IMR-90 (cell line): ENCODE measurements around the gene TMEM184C. TPM values are rescaled to one million over a fixed set of nuclear protein-coding genes. Genes with fewer than 3 reads are reported as not detected.
A peak's percentile ranks its signal among the peaks of the same experiment; 100 is the strongest.

Experiments
- ATAC-seq: fragments of 200-7000 bp; cut with Tn5 transposase; 2 replicates; pipeline ENCODE4 v1.9.1; 2020; ENCODE audit warnings: low read depth, mild to moderate bottlenecking, moderate library complexity
- BruUV-seq: library from RNA; stranded (reverse); fragments of 400-500 nt; replicated peaks from 2 replicates; lab custom pipeline; 2021; lab: Mats Ljungman, UMichigan
- CTCF ChIA-PET: fragments of 300-600 bp; formaldehyde crosslinking; extraction: SDS; loops from one replicate; lab custom pipeline; 2021; ENCODE audit warnings: antibody characterized with exemption; lab: Yijun Ruan, JAX
- POLR2A ChIA-PET: fragments of 300-600 bp; sonication (Branson Sonifier 250); formaldehyde crosslinking; loops from one replicate; lab custom pipeline; 2022; ENCODE audit warnings: antibody characterized with exemption; ENCODE audit not compliant: unreplicated experiment; lab: Charles Lee
- DNase-seq: peaks from one replicate; pipeline ENCODE4 v3.0.0; 2013
- H2AFZ ChIP-seq: replicated peaks from 2 replicates; pipeline ENCODE3; 2013; ENCODE audit warnings: low read length, mild to moderate bottlenecking; ENCODE audit not compliant: poor library complexity
- H2AK5ac ChIP-seq: 2 replicates; pipeline ENCODE4 v1.6.1; 2013; ENCODE audit warnings: low read depth, low read length, inconsistent platforms
- H2AK9ac ChIP-seq: replicated peaks from 2 replicates; pipeline ENCODE3; 2013; ENCODE audit warnings: mild to moderate bottlenecking, low read depth, low read length, moderate library complexity; ENCODE audit not compliant: poor library complexity
- H2BK120ac ChIP-seq: 2 replicates; pipeline ENCODE4 v1.6.1; 2013; ENCODE audit warnings: low read depth, low read length, inconsistent platforms
- H2BK15ac ChIP-seq: 3 replicates; pipeline ENCODE4 v1.6.1; 2013; ENCODE audit warnings: low read depth, low read length, inconsistent platforms
- H2BK20ac ChIP-seq: 2 replicates; pipeline ENCODE4 v1.6.1; 2013; ENCODE audit warnings: low read depth, mild to moderate bottlenecking, inconsistent platforms, low read length, moderate library complexity
- H2BK5ac ChIP-seq: 2 replicates; pipeline ENCODE4 v1.6.1; 2013; ENCODE audit warnings: mild to moderate bottlenecking, low read depth, low read length, inconsistent platforms; ENCODE audit not compliant: poor library complexity, severe bottlenecking
- H3K14ac ChIP-seq: replicated peaks from 2 replicates; pipeline ENCODE4 v1.6.1; 2013; ENCODE audit warnings: low read depth, low read length, inconsistent platforms
- H3K18ac ChIP-seq: 2 replicates; pipeline ENCODE4 v1.6.1; 2013; ENCODE audit warnings: low read depth, low read length, control low read depth
- H3K23ac ChIP-seq: 2 replicates; pipeline ENCODE4 v1.6.1; 2013; ENCODE audit warnings: low read depth, low read length, inconsistent platforms
- H3K27ac ChIP-seq: 2 replicates; pipeline ENCODE4 v1.5.1; 2013; ENCODE audit warnings: mild to moderate bottlenecking, control low read depth, low read length; ENCODE audit not compliant: insufficient read depth
- H3K27me3 ChIP-seq: 2 replicates; pipeline ENCODE4 v1.6.1; 2013; ENCODE audit warnings: low read length; ENCODE audit not compliant: control insufficient read depth, insufficient read depth
- H3K36me3 ChIP-seq: 2 replicates; pipeline ENCODE4 v1.6.1; 2013; ENCODE audit warnings: low read length, mixed read lengths; ENCODE audit not compliant: control insufficient read depth, insufficient read depth
- H3K4ac ChIP-seq: 2 replicates; pipeline ENCODE4 v1.6.1; 2013; ENCODE audit warnings: low read depth, low read length, inconsistent platforms
- H3K4me1 ChIP-seq: 2 replicates; pipeline ENCODE4 v1.6.1; 2013; ENCODE audit warnings: low read length, mixed read lengths; ENCODE audit not compliant: control insufficient read depth, insufficient read depth
- H3K4me2 ChIP-seq: 2 replicates; pipeline ENCODE4 v1.6.1; 2013; ENCODE audit warnings: low read depth, mild to moderate bottlenecking, control low read depth, low read length, moderate library complexity
- H3K4me3 ChIP-seq: 2 replicates; pipeline ENCODE4 v1.5.1; 2013; ENCODE audit warnings: low read depth, mild to moderate bottlenecking, control low read depth, low read length, moderate library complexity; ENCODE audit not compliant: insufficient read depth
- H3K56ac ChIP-seq: 2 replicates; pipeline ENCODE4 v1.6.1; 2013; ENCODE audit warnings: low read length, inconsistent platforms; ENCODE audit not compliant: insufficient read depth; ENCODE audit errors: extremely low read depth
- H3K79me1 ChIP-seq, 2 experiments: 2 replicates each; pipeline ENCODE4 v1.6.1; 2013; ENCODE audit warnings: low read length in 2 of 2, inconsistent platforms in 1 of 2, low read depth in 1 of 2
- H3K9ac ChIP-seq: 2 replicates; pipeline ENCODE4 v1.6.1; 2013; ENCODE audit warnings: low read depth, low read length, control low read depth
- H3K9me1 ChIP-seq: 2 replicates; pipeline ENCODE4 v1.6.1; 2013; ENCODE audit warnings: low read length, inconsistent platforms; ENCODE audit not compliant: insufficient read depth
- H3K9me3 ChIP-seq: 2 replicates; pipeline ENCODE4 v1.6.1; 2013; ENCODE audit warnings: low read length; ENCODE audit not compliant: control insufficient read depth, insufficient read depth
- H4K20me1 ChIP-seq: 2 replicates; pipeline ENCODE4 v1.6.1; 2013; ENCODE audit warnings: low read length, inconsistent platforms; ENCODE audit not compliant: insufficient read depth
- H4K5ac ChIP-seq: 2 replicates; pipeline ENCODE4 v1.6.1; 2013; ENCODE audit warnings: mild to moderate bottlenecking, low read depth, low read length, control low read depth
- H4K8ac ChIP-seq, 2 experiments: 2 replicates each; pipeline ENCODE4 v1.6.1; 2013; ENCODE audit warnings: low read depth in 2 of 2, low read length in 2 of 2, control low read depth in 1 of 2, inconsistent platforms in 1 of 2
- H4K91ac ChIP-seq: 2 replicates; pipeline ENCODE4 v1.6.1; 2013; ENCODE audit warnings: low read depth, low read length, inconsistent platforms; ENCODE audit not compliant: insufficient read depth
- BHLHE40 ChIP-seq: fragments of 150-350 bp; IDR thresholded peaks from 2 replicates; pipeline ENCODE4 v1.6.1; 2016; ENCODE audit warnings: mild to moderate bottlenecking, low read depth, low read length
- FOS ChIP-seq: fragments of 150-350 bp; IDR thresholded peaks from 2 replicates; pipeline ENCODE4 v1.6.1; 2016; ENCODE audit warnings: low read depth, low read length
- MAFK ChIP-seq: IDR thresholded peaks from 2 replicates; pipeline ENCODE4 v1.6.1; 2012; ENCODE audit warnings: low read depth, low read length, improper control_type of control experiment
- MAZ ChIP-seq: IDR thresholded peaks from 2 replicates; pipeline ENCODE4 v1.6.1; 2012; ENCODE audit warnings: low read depth, mild to moderate bottlenecking, low read length, improper control_type of control experiment, moderate library complexity, borderline replicate concordance
- SMC3 ChIP-seq: fragments of 150-350 bp; IDR thresholded peaks from 2 replicates; pipeline ENCODE4 v1.6.1; 2016; ENCODE audit warnings: low read depth, mild to moderate bottlenecking, antibody characterized with exemption, low read length, moderate library complexity
- WGBS, 2 experiments: methylation state at CpG; one replicate each; pipeline versions ENCODE4 v1.1.5 to v1.1.7; 2013; ENCODE audit warnings: missing lambda C conversion rate in 2 of 2; ENCODE audit not compliant: insufficient read length in 1 of 2; ENCODE audit errors: extremely low coverage in 2 of 2; 5-methylcytosine and 5-hydroxymethylcytosine counted together
- dilution Hi-C: fragments of 300-500 bp; cut with HindIII; formaldehyde crosslinking; loops from one replicate; pipeline ENCODE4 v1.14.3; 2018; ENCODE audit warnings: low sequenced_read_pairs; ENCODE audit not compliant: unreplicated experiment
- in situ Hi-C: fragments of 300-500 bp; cut with MboI; formaldehyde crosslinking; loops from 3 replicates; pipeline ENCODE4 v1.14.3; 2019; ENCODE audit warnings: low sequenced_read_pairs, inconsistent platforms, mixed read lengths
- intact Hi-C: fragments of 100-400 bp; cut with micrococcal nuclease; formaldehyde crosslinking; loops from 2 replicates; pipeline ENCODE4 v1.10.0; 2022
- polyA plus RNA-seq, 3 experiments: library from polyadenylated mRNA; depleted of rRNA; stranded (reverse); fragments of >200 nt; gene quantifications; 2 replicates each; pipeline ENCODE4 v1.2.3, GENCODE V29; 2012; ENCODE audit warnings: low replicate concordance in 1 of 3
- total RNA-seq: library from RNA; depleted of rRNA; stranded (reverse); fragments of >200 nt; gene quantifications from 2 replicates; pipeline ENCODE4 v1.2.3, GENCODE V29; 2012

The TMEM184C gene
- total and polyA plus RNA-seq, 2 of the 4 experiments (the other 2 are of a cell fraction), result 17.4 to 67.6 TPM

GRCh38 chr4:147674073-147674472 lies 56.9 kb downstream of the TMEM184C start:
- POLR2A ChIA-PET, result interaction anchor here (0.9 kb wide), 1 partner anchor 10 kb away, joined by 18 read pairs; the partner anchor contains the start of gene PRMT9
- Histone ChIP-seq H4K20me1 (no peaks in the 10 kb centered on the region; the same call in 1 of the 2 replicates), H3K9ac (no peak overlapping the region), H4K91ac (no peak overlapping the region), H2AK5ac (no peak overlapping the region), H3K9me3 (no peaks in the 10 kb centered on the region), H2AK9ac (no peak overlapping the region), H4K8ac (no peak overlapping the region), H3K36me3 (peaks cover 9% of the 10 kb centered on the region), H3K9me1 (peaks cover 9% of the 10 kb centered on the region), H3K4ac (no peak overlapping the region), H2BK5ac (no peak overlapping the region), H3K4me2 (0 out of 2 replicates have a peak overlapping the region, but pooled peaks have one; percentile 14), H3K14ac (no peak overlapping the region), H3K18ac (no peak overlapping the region), H2BK120ac (no peak overlapping the region), H3K27ac (no peak overlapping the region), H2BK20ac (no peak overlapping the region), H4K5ac (no peak overlapping the region), H3K4me3 (no peak overlapping the region), H2AFZ (no peak overlapping the region), H3K79me1 (peaks cover 13 to 29% of the 10 kb centered on the region in 2 experiments), H3K56ac (no peak overlapping the region), H3K4me1 (peaks cover 10% of the 10 kb centered on the region), H3K27me3 (no peaks in the 10 kb centered on the region), H3K23ac (no peak overlapping the region; the same call in 1 of the 2 replicates), H2BK15ac (no peak overlapping the region)
- intact Hi-C loops, result no loop called here
- TF ChIP-seq BHLHE40 (no peak), SMC3 (no peak), FOS (peak; percentile 10; the same call in 1 of the 2 replicates), MAZ (no peak), MAFK (no peak)
- no CpG with 5 or more reads among the region's 4 CpGs for WGBS, 2 experiments
- DNase-seq (peak; percentile 76), ATAC-seq (peak; percentile 60)
- in situ Hi-C loops, result no loop called here
- dilution Hi-C loops, result no loop called here
- CTCF ChIA-PET, result interaction anchor here (0.7 kb wide), 1 partner anchor 192 kb away, joined by 3 read pairs; no protein-coding TSS in a partner anchor
- no TSS peak for BruUV-seq
